OCI-LY1 (cell line): ENCODE data around the gene WLS.

Source experiments
- H2AFZ ChIP-seq: fragments of 200-600 bp; sonication (generic), shearing (Covaris generic); 2 replicates; pipeline ENCODE4 v1.6.0; 2014; ENCODE audit warnings: antibody characterized with exemption, mild to moderate bottlenecking, low read length
- H3F3A ChIP-seq: fragments of 200-600 bp; sonication (generic), shearing (Covaris generic); 2 replicates; pipeline ENCODE4 v1.6.0; 2014; ENCODE audit warnings: mild to moderate bottlenecking, antibody characterized with exemption, low read length, moderate library complexity; ENCODE audit not compliant: insufficient read depth
- H3K27ac ChIP-seq: fragments of 200-600 bp; sonication (generic); 2 replicates; pipeline ENCODE4 v1.5.1; 2014; ENCODE audit warnings: low read length, mixed run types, mild to moderate bottlenecking, low read depth; ENCODE audit not compliant: poor library complexity, severe bottlenecking
- H3K27me3 ChIP-seq: fragments of 200-600 bp; sonication (generic); 2 replicates; pipeline ENCODE4 v1.6.0; 2014; ENCODE audit warnings: antibody characterized with exemption, mild to moderate bottlenecking, low read length, moderate library complexity; ENCODE audit not compliant: insufficient read depth
- H3K36me3 ChIP-seq: fragments of 200-600 bp; sonication (generic); 2 replicates; pipeline ENCODE4 v1.6.1; 2014; ENCODE audit warnings: mild to moderate bottlenecking, antibody characterized with exemption, low read length, moderate library complexity, mixed read lengths; ENCODE audit not compliant: insufficient read depth
- H3K4me1 ChIP-seq: fragments of 200-600 bp; sonication (generic); 2 replicates; pipeline ENCODE4 v1.5.1; 2014; ENCODE audit warnings: mild to moderate bottlenecking, low read length, moderate library complexity; ENCODE audit not compliant: insufficient read depth, severe bottlenecking
- H3K4me2 ChIP-seq: fragments of 200-600 bp; sonication (generic), shearing (Covaris generic); 2 replicates; pipeline ENCODE4 v1.6.1; 2014; ENCODE audit warnings: low read length
- H3K4me3 ChIP-seq: fragments of 200-600 bp; sonication (generic); 2 replicates; pipeline ENCODE4 v1.5.1; 2014; ENCODE audit warnings: low read length, low read depth, mild to moderate bottlenecking, mixed read lengths; ENCODE audit not compliant: poor library complexity, severe bottlenecking
- H3K79me2 ChIP-seq: fragments of 200-600 bp; shearing (Covaris generic); 2 replicates; pipeline ENCODE4 v1.6.1; 2016; ENCODE audit warnings: mixed run types, low read length, mixed read lengths; ENCODE audit not compliant: insufficient read depth
- H3K9ac ChIP-seq: fragments of 200-600 bp; sonication (generic), shearing (Covaris generic); 2 replicates; pipeline ENCODE4 v1.6.1; 2014; ENCODE audit warnings: mild to moderate bottlenecking, low read length, mixed read lengths
- H3K9me2 ChIP-seq: fragments of 200-600 bp; sonication (generic), shearing (Covaris generic); 2 replicates; pipeline ENCODE4 v1.6.1; 2014; ENCODE audit warnings: low read depth, mild to moderate bottlenecking, low read length, mixed read lengths
- H3K9me3 ChIP-seq: fragments of 200-600 bp; shearing (Covaris generic); 2 replicates; pipeline ENCODE4 v1.6.1; 2014; ENCODE audit warnings: low read length, mixed read lengths
- H4K20me1 ChIP-seq: fragments of 200-600 bp; sonication (generic), shearing (Covaris generic); 2 replicates; pipeline ENCODE4 v1.6.0; 2016; ENCODE audit warnings: mild to moderate bottlenecking, low read length; ENCODE audit not compliant: insufficient read depth
- CTCF ChIP-seq: fragments of 200-600 bp; sonication (generic), shearing (Covaris generic); IDR thresholded peaks from 2 replicates; pipeline ENCODE4 v1.5.1; 2017; ENCODE audit warnings: mild to moderate bottlenecking, antibody characterized with exemption, low read length, moderate library complexity, mixed read lengths
- EZH2 ChIP-seq: fragments of 200-600 bp; sonication (generic), shearing (Covaris generic); IDR thresholded peaks from 2 replicates; pipeline ENCODE4 v1.8.0; 2017; ENCODE audit warnings: borderline replicate concordance, mixed run types, mild to moderate bottlenecking, antibody characterized with exemption, low read length, moderate library complexity, mixed read lengths

The WLS gene

GRCh38 chr1:68271596-68271995 is 39.3 kb upstream of the WLS start:
- no peak for TF ChIP-seq CTCF
- TF ChIP-seq EZH2, result no peak
- H2AFZ ChIP-seq, result no peak overlapping the region

DNA sequence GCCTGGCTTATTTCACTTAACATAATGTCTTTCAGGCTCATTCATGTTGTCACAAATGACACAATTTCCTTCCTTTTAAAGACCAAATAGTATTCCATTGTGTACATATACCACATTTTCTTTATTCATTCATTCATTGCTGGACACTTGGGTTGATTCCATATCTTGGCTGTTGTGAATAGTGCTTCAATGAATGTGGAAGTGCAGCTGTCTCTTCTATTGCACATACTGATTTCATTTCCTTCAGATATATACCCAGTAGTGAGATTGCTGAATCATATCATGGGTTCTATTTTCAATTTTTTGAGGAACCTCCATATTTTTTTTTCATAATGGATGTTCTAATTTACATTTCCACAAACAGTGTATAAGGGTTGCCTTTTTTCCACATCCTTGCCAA is 38.6 kb upstream of the WLS start:
- Histone ChIP-seq H3K27me3 (no peaks in the 10 kb centered on the region), H3K36me3 (no peaks in the 10 kb centered on the region), H3K9ac (no peak overlapping the region), H3K4me3 (no peak overlapping the region), H3K9me3 (no peaks in the 10 kb centered on the region), H3K4me2 (no peak overlapping the region), H3F3A (no peaks in the 10 kb centered on the region), H3K4me1 (no peaks in the 10 kb centered on the region), H3K79me2 (no peaks in the 10 kb centered on the region), H3K9me2 (no peaks in the 10 kb centered on the region), H2AFZ (no peak overlapping the region), H3K27ac (no peak overlapping the region), H4K20me1 (no peaks in the 10 kb centered on the region)
- TF ChIP-seq EZH2, result no peak
- TF ChIP-seq CTCF, result no peak

More at GRCh38 chr1:68271596-68271995, 39.3 kb upstream of the WLS start:
- Histone ChIP-seq H3K36me3 (no peaks in the 10 kb centered on the region), H3K9ac (no peak overlapping the region), H3K4me2 (no peak overlapping the region), H3K9me3 (no peaks in the 10 kb centered on the region), H3K4me1 (no peaks in the 10 kb centered on the region), H3K27ac (no peak overlapping the region), H3K9me2 (no peaks in the 10 kb centered on the region), H3K79me2 (no peaks in the 10 kb centered on the region), H3F3A (no peaks in the 10 kb centered on the region), H4K20me1 (no peaks in the 10 kb centered on the region), H3K27me3 (no peaks in the 10 kb centered on the region), H3K4me3 (no peak overlapping the region)

DNA sequence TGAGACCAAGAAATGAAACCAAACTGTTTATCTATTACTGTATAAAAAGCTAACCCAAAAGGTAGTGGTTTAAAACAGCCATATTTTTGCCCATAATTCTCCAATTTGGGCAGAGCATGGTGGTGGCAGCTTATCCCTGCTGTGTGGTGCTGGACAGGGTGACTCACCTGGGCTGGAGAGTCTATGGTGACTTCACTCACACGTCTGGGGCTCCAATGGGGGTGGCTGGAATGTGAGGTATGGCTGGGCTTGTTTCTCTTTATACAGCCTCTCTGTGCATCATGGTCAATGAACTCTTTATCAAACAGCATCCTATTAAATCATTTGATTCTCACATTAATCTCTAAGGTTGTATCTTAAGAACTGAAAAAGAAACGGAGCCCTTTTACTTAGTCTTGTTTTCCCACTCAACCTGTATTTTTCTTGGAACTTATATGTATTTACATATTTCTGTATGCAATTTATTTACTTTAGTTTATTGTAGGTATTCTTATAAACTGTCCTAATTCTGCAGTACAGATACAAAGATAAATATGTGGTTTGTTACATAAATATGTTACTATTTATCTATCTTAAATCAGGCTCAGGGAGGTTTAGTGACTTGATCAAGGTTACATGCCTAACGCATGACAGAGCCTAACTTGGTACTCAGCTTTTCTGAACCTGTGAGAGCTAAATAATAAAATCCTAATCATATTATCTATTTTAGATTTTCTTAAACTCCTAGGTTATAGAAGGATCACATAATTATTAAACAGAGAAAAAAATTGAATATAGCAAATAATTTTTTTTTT is 37.5 kb upstream of the WLS start:
- H2AFZ ChIP-seq, result no peak overlapping the region
- TF ChIP-seq CTCF (no peak), EZH2 (no peak)
- no peaks in the 10 kb centered on the region for H3K79me2 ChIP-seq
- no peak overlapping the region for H3K4me3 ChIP-seq
- H3K4me1 ChIP-seq, result no peaks in the 10 kb centered on the region
- no peaks in the 10 kb centered on the region for H4K20me1 ChIP-seq
- H3K36me3 ChIP-seq, result no peaks in the 10 kb centered on the region
- no peaks in the 10 kb centered on the region for H3F3A ChIP-seq
- no peaks in the 10 kb centered on the region for H3K9me2 ChIP-seq
- H3K4me2 ChIP-seq, result no peak overlapping the region
- no peaks in the 10 kb centered on the region for H3K27me3 ChIP-seq
- no peak overlapping the region for H3K27ac ChIP-seq
- H3K9me3 ChIP-seq, result no peaks in the 10 kb centered on the region
- no peak overlapping the region for H3K9ac ChIP-seq
